Activated CD8-positive, alpha-beta memory T cell treated with anti-CD3 and anti-CD28 coated beads, Interleukin-2, amount 50 U/mL, for 24 hours (primary cell): ENCODE results near the gene IGSF22.

ENCODE experiments used
- DNase-seq: peaks from one replicate; pipeline ENCODE4 v3.0.0-alpha.2; 2020; ENCODE audit errors: extremely low read depth

Gene IGSF22

GRCh38 chr11:18743900-18744514 is 18.0 kb upstream of the IGSF22 start:
- DNase-seq = no peak

GRCh38 chr11:18743365-18743764 is 17.4 kb upstream of the IGSF22 start:
- no peak for DNase-seq

- DNase-seq = no peak
Measured at GRCh38 chr11:18741783-18742182, 15.8 kb upstream of the IGSF22 start.

DNA sequence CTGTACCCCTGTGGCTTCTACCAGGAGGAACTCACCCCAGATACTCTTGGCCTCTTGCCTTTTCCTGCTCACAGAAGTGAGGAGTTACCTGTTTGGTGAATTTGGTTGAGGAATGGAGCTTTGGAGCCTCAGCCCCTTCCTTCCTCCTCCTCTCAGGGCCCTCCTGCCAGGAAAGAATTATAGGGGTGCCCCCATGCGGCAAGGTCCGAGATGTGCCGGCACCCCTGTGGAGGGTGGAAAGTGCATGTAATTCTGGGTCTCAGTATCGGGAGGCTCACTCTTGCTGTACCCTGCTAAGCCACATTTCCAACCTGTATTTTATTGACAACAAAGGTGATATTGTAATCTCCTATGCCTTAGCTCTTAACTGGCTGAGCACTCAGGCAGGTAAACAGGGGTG is 13.7 kb upstream of the IGSF22 start:
- no peak for DNase-seq

- DNase-seq = no peak
Measured at GRCh38 chr11:18737642-18738041, 11.7 kb upstream of the IGSF22 start.

DNA sequence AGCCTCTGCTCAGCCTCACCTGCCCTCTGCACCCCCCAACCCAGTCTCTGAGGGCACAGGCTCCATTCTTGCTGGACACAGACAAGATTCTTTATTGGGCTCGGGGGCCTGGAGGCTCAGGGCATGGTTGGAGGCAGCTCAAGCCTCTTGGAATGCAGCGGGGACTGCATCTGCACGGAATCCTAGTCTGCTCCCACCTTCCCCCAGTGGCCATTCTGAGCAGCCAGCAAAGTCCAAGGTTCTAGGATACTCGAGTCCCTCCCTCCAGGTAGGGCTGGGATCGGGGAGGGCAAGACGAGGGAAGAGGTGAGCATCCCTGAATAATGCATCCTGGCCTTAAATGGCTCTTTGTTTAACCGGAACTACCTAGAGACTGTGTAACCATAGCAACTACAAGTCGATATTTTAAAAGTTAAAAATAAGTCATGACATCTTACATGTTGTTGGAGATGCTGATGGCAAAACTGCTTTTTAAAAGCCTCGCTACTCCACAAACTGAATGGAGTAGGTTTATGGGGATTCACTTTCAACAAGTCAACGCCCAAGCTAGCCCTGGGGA is 10.7 kb upstream of the IGSF22 start:
- DNase-seq = no peak

- no peak for DNase-seq
Measured at GRCh38 chr11:18733202-18733601, 7.2 kb upstream of the IGSF22 start.

DNA sequence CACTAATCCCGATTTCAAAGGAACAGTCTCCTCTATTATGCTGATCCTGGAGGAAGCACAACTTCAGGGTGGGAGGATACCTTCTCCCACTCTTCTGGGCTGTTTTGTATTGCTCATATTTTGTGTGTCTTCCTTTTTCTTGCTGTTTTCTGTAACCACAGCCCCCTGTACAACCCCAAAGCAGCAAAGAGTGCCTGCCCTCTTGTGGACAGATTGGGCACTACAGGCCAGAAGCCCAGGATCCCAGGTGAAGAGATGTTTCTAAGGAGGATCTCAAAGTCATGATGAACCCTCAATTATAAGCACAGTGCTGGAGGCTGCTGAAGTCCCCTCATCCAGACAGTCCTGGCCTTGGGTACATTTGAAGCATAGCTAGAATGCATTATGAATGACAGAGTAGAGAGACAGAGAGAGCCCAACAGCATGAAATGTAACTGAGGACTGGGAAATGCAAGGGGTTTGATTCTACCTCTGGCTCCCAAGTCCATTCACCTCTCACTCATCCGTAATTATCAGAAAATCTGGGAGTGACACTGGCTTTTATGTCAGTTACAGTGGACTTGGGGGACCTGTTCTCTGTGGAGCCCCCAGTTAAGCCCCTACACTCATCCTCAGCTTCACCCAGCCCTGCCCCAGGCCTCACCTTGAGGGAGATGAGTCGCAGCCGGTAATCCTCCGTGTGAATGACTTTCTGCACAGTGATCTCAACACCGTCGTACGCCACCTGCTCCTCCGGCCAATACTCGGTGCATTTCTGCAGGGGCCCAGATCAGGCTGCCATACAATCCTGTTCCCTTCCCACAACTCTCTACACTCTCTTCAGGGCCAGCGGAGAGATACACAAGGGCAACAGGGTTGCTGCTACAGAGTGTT is 6.2 kb upstream of the IGSF22 start:
- no peak for DNase-seq

DNA sequence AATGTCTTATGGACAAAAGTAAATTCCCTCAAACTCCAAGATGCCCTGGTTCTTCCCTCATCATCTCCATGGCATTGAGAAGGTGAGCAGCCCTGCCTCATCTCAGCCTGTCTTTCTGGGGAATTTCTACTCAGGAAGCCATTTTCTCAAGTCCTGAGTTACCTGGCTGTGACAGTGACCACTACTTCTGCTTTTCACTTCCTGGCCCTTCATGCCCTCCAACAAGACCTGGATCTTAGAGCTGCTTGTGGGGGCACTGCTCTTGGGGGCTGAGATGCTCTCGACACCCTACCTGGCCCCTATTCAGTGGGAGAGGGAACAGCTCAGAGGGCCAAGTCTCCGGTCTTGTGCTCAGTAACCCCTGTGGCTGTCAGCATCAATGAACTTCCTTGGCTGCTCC is 5.5 kb upstream of the IGSF22 start:
- no peak for DNase-seq

- DNase-seq = no peak
Measured at GRCh38 chr11:18730020-18730419, 4.0 kb upstream of the IGSF22 start.

- no peak for DNase-seq
Measured at GRCh38 chr11:18729426-18729825, 3.4 kb upstream of the IGSF22 start.

- DNase-seq = no peak
Measured at GRCh38 chr11:18728658-18729057, 2.7 kb upstream of the IGSF22 start.

- DNase-seq = no peak
Measured at GRCh38 chr11:18727479-18728236, 1.7 kb upstream of the IGSF22 start.

DNA sequence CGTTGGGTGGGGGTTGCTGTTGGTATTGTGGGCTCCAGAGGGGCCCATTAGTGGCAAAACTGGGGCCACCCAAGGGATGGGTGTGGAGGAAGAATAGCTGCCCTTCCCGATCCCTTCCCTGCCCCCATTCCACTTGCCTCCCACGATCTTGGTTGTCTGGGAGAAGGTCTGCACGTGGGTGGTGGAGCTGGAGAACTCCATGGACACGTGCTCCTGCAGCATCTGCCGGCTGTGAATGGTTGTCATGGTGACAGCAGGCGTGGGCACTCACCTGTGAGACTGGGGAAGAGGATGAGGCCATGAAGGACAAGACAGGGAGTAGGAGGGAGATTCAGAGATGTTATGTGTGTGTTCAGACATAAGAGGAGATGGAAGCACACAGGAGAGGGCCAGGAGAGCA is 2.0 kb downstream of the IGSF22 start:
- no peak for DNase-seq

GRCh38 chr11:18722293-18722637 is 3.7 kb downstream of the IGSF22 start:
- DNase-seq = no peak

DNA sequence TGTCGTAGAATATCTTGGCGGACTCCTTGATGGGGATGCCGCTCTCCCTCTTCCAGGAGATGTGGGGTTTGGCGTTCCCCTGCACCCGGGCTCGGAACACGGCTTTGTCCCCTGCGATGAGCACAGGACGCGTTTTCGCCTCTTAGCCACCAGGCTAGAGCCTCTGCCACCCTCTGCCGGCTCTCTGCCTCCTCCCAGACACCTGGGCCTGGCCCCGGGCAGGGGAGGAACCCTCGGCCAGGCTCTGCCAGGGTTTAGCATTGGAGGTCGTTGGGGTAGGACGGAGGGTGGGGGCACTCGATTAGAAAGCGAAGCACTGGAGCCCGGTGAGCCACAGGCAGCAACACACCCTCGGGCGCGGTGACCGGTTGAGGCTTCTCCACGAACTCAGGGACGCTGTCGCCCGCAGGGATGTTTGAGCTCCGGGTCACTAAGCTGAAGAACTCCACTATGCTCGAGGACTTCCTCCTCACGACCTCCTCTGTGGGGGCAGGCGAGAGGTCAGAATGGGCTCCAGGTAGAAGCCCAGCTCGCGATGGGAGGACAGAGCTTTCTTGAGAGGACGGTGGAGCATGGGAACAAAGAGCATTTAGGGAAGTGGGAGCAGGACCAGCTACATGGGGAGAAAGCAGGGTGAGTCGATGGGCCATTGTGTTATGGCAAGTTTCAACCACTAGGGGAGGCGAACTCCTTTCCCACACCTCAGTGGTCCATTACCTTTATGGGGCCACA is 4.3 kb downstream of the IGSF22 start:
- no peak for DNase-seq

- peak; percentile 65 for DNase-seq
Measured at GRCh38 chr11:18720808-18721560, 5.0 kb downstream of the IGSF22 start.

- DNase-seq = no peak
Measured at GRCh38 chr11:18720091-18720807, 5.7 kb downstream of the IGSF22 start.

DNA sequence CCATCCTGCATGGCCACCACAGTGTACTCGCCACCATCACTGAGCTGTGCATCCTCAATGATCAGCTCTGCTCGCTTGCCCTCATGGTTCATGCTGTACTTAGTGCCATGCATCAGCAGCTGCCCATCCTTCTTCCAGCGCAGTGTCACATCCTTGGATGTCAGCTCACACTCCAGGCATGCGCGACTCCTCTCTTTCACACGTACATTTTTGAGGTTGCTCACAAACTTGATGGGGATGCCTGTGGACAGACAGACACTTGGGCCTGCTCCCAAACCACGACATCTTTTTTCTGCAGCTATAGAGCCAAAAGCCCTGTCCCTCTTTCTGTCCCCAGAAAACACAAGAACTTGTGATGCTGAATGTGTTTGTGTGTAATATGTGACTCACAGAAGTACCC is 10.5 kb downstream of the IGSF22 start:
- DNase-seq = no peak

DNA sequence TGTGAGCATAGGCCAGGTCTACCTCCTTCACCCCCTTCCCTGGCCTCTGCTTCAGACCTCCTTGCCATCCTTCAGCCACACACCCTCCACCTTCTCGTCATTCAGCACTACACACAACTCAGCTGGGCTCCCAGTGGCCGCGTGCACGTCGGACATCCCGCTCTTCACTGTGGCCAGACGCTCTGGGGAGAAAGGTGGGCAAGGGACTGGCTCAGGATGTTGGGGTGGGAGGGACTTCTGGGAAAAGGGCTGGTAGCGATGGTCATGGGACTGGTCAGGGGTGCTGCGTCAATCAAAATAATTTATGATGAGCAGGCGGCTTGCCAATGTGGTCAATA is 11.6 kb downstream of the IGSF22 start:
- no peak for DNase-seq
